ENCODE results near the gene SAFB2. TPM values are rescaled to one million over a fixed set of nuclear protein-coding genes. Genes with fewer than 3 reads are reported as not detected.

SAFB2 gene
- total RNA-seq, 1 experiment from 2014 or later, result 86.9 TPM

- Histone ChIP-seq H3K27ac (ENCODE audit: low read depth, low read length) (no peak overlapping the region), H3K9me2 (ENCODE audit: insufficient read depth) (no peaks in the 10 kb centered on the region), H3K9me3 (ENCODE audit: control insufficient read depth in 1 of 2, insufficient read depth in 1 of 2, low read depth in 1 of 2, low read length in 2 of 2) (no peaks in the 10 kb centered on the region), H3K9ac (ENCODE audit: low read length) (no peak overlapping the region), H3K4me2 (ENCODE audit: low read length) (no peak overlapping the region), H4K20me1 (ENCODE audit: insufficient read depth) (no peaks in the 10 kb centered on the region), H3K27me3 (ENCODE audit: insufficient read depth, low read length) (no peaks in the 10 kb centered on the region), H3K36me3 (ENCODE audit: control insufficient read depth in 1 of 2, insufficient read depth in 2 of 2, low read length in 2 of 2) (no peaks in the 10 kb centered on the region; a peak in 1 of 4 replicates), H2AFZ (ENCODE audit: low read depth, low read length, poor library complexity, severe bottlenecking) (no peak overlapping the region), H3K4me3 (replicated peaks in 1 of 2; ENCODE audit: low read depth in 1 of 2, low read length in 2 of 2) (no peak overlapping the region), H3K4me1 (ENCODE audit: control insufficient read depth in 1 of 2, insufficient read depth in 2 of 2, low read length in 2 of 2) (peaks cover 0 to 6% of the 10 kb centered on the region in 2 experiments; a peak in 1 of 4 replicates), H3K79me2 (ENCODE audit: insufficient read depth, low read length) (no peaks in the 10 kb centered on the region)
- POLR2A ChIA-PET, result no interaction called here
- intact Hi-C loops (cut with micrococcal nuclease), result no loop called here
- TF ChIP-seq EZH2phosphoT487 (IDR thresholded peaks at IDR 0.05; ENCODE audit: borderline replicate concordance) (no peak), CBX3 (IDR thresholded peaks at IDR 0.05; ENCODE audit: low read depth) (no peak), EZH2 (IDR thresholded peaks at IDR 0.05) (no peak), TCF7L2 (IDR thresholded peaks at IDR 0.05; ENCODE audit: borderline replicate concordance, extremely low read depth, insufficient read depth, insufficient read length) (no peak), CTCF (IDR thresholded peaks at IDR 0.05 in 2 of 3, conservative IDR thresholded peaks at IDR 0.05 in 1 of 3; ENCODE audit: borderline replicate concordance in 1 of 3, insufficient read depth in 1 of 3, low read depth in 2 of 3, low read length in 2 of 3) (no peak), POLR2AphosphoS5 (IDR thresholded peaks at IDR 0.05; ENCODE audit: low read depth, low read length) (no peak)
- BruUV-seq (replicated peaks), result no TSS peak
- CTCF ChIA-PET, result interaction anchor here (2.8 kb wide), 1 partner anchor 33 kb away, joined by 6 read pairs; no protein-coding TSS in a partner anchor
- no peak for DNase-seq (ENCODE audit: low read depth, low spot score)
- ATAC-seq, result no peak
- RAD21 ChIA-PET (ENCODE audit: low non-redundant PET in 1 of 2, low total read pairs in 2 of 2, uncharacterized antibody in 2 of 2, unreplicated experiment in 2 of 2), result no interaction called here
Observed at GRCh38 chr19:5580161-5580571, 42.4 kb downstream of the SAFB2 start.

DNA sequence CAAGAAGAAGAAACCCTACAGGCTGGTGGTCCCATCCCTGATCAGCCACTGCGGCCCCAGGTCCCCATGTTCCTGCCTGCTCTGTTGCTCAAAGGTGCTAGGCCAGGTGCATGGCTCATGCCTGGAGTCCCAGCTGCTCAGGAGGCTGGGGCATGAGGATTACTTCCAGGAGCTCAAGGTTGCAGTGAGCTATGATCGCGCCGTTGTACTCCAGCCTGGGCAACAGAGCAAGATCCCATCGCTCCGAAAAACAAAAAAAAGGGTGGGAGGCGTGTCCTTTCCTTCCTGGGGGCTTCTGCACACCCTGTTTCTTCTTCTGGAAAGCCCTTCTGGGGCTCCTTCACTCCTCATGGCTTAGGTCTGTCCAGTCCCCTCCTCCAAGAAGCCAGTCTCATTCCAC is 42.9 kb downstream of the SAFB2 start:
- Histone ChIP-seq H3K36me3 (ENCODE audit: control insufficient read depth in 1 of 2, insufficient read depth in 2 of 2, low read length in 2 of 2) (no peaks in the 10 kb centered on the region; a peak in 1 of 4 replicates), H3K27ac (ENCODE audit: low read depth, low read length) (no peak overlapping the region), H3K4me1 (ENCODE audit: control insufficient read depth in 1 of 2, insufficient read depth in 2 of 2, low read length in 2 of 2) (peaks cover 0 to 6% of the 10 kb centered on the region in 2 experiments; a peak in 1 of 4 replicates), H3K4me2 (ENCODE audit: low read length) (no peak overlapping the region), H3K9ac (ENCODE audit: low read length) (no peak overlapping the region), H3K4me3 (replicated peaks in 1 of 2; ENCODE audit: low read depth in 1 of 2, low read length in 2 of 2) (no peak overlapping the region), H2AFZ (ENCODE audit: low read depth, low read length, poor library complexity, severe bottlenecking) (no peak overlapping the region), H3K9me2 (ENCODE audit: insufficient read depth) (no peaks in the 10 kb centered on the region), H3K9me3 (ENCODE audit: control insufficient read depth in 1 of 2, insufficient read depth in 1 of 2, low read depth in 1 of 2, low read length in 2 of 2) (no peaks in the 10 kb centered on the region), H3K27me3 (ENCODE audit: insufficient read depth, low read length) (no peaks in the 10 kb centered on the region), H3K79me2 (ENCODE audit: insufficient read depth, low read length) (no peaks in the 10 kb centered on the region), H4K20me1 (ENCODE audit: insufficient read depth) (no peaks in the 10 kb centered on the region)
- ChIA-PET CTCF (no interaction called here), POLR2A (no interaction called here), RAD21 (ENCODE audit: low non-redundant PET in 1 of 2, low total read pairs in 2 of 2, uncharacterized antibody in 2 of 2, unreplicated experiment in 2 of 2) (no interaction called here)
- intact Hi-C loops (cut with micrococcal nuclease), result loop anchor here (5.0 kb wide), 1 partner anchor 532 kb away; no protein-coding TSS in a partner anchor
- no peak for ATAC-seq
- no TSS peak for BruUV-seq (replicated peaks)
- no peak for DNase-seq (ENCODE audit: low read depth, low spot score)
- TF ChIP-seq FOSL1 (IDR thresholded peaks at IDR 0.05; ENCODE audit: low read depth) (no peak), ELF1 (IDR thresholded peaks at IDR 0.05; ENCODE audit: borderline replicate concordance, low read depth) (no peak), CEBPB (IDR thresholded peaks at IDR 0.05; ENCODE audit: low read depth) (no peak), ZFX (IDR thresholded peaks at IDR 0.05) (no peak), POLR2AphosphoS5 (IDR thresholded peaks at IDR 0.05; ENCODE audit: low read depth, low read length) (no peak), EZH2phosphoT487 (IDR thresholded peaks at IDR 0.05; ENCODE audit: borderline replicate concordance) (no peak), JUND (IDR thresholded peaks at IDR 0.05) (no peak), RAD21 (IDR thresholded peaks at IDR 0.05; ENCODE audit: low read depth) (no peak), CTCF (IDR thresholded peaks at IDR 0.05 in 2 of 3, conservative IDR thresholded peaks at IDR 0.05 in 1 of 3; ENCODE audit: borderline replicate concordance in 1 of 3, insufficient read depth in 1 of 3, low read depth in 2 of 3, low read length in 2 of 3) (no peak), ZBTB33 (IDR thresholded peaks at IDR 0.05; ENCODE audit: extremely low read depth, insufficient replicate concordance, low read length) (no peak), SRF (IDR thresholded peaks at IDR 0.05; ENCODE audit: low read depth) (no peak)
